Body of pancreas (tissue), 4 donors: ENCODE measurements around the gene ISCA2. TPM values are rescaled to one million over a fixed set of nuclear protein-coding genes. Genes with fewer than 3 reads are reported as not detected.

Source experiments
- ATAC-seq: fragments of 150-250 bp; one replicate; pipeline ENCODE4 v1.9.1; 2016
- DNase-seq, 4 donors: peaks; one replicate each; pipeline ENCODE4 v3.0.0-alpha.2; 2019
- H3K27ac ChIP-seq, 4 donors: fragments of 200-600 bp; sonication (generic); 1 replicate in 3 of 4; 2 replicates in 1 of 4; pipeline versions ENCODE4 v1.5.1 to v1.6.1; 2016 to 2019; ENCODE audit warnings: mild to moderate bottlenecking in 1 of 4, mixed read lengths in 1 of 4, moderate library complexity in 1 of 4
- H3K27me3 ChIP-seq, 2 donors: fragments of 200-600 bp; sonication (generic); one replicate each; pipeline ENCODE4 v1.6.0; 2016; ENCODE audit warnings: mild to moderate bottlenecking in 1 of 2
- H3K36me3 ChIP-seq, 2 donors: fragments of 200-600 bp; sonication (generic); replicated peaks in 1 of 2; 2 replicates each; pipeline ENCODE4 v1.5.1; 2016; ENCODE audit warnings: low read depth in 2 of 2; ENCODE audit not compliant: insufficient read depth in 1 of 2
- H3K4me1 ChIP-seq: fragments of 200-600 bp; sonication (generic); one replicate; pipeline ENCODE4 v1.6.0; 2016
- H3K4me3 ChIP-seq, 2 donors: fragments of 200-600 bp; sonication (generic); 1 replicate in 1 of 2; 2 replicates in 1 of 2; pipeline ENCODE4 v1.5.1; 2016 to 2019
- H3K9me3 ChIP-seq, 3 donors: fragments of 200-600 bp; sonication (generic); 1 replicate in 2 of 3; 2 replicates in 1 of 3; pipeline ENCODE4 v1.5.1; 2016
- POLR2A ChIP-seq, 3 donors: fragments of 450-650 bp; IDR thresholded peaks; one replicate each; pipeline ENCODE4 v1.6.1; 2016; ENCODE audit warnings: antibody characterized with exemption in 3 of 3, mild to moderate bottlenecking in 2 of 3
- WGBS, 2 donors: methylation state at CpG; one replicate each; pipeline ENCODE4 v1.1.5; 2017; 5-methylcytosine and 5-hydroxymethylcytosine counted together
- intact Hi-C: fragments of 100-400 bp; cut with DNase I; formaldehyde crosslinking; loops from one replicate; pipeline ENCODE4 v1.15.1; 2023
- total RNA-seq, 2 donors: library from RNA; depleted of rRNA; stranded (reverse); fragments of >200 nt; gene quantifications; one replicate each; pipeline ENCODE4 v1.1.0, GENCODE V29; 2016
- TF ChIP-seq, protein P1 (sequence below), 7 experiments: fragments of 450-650 bp in 4 of 7; fragments of 200-600 bp in 3 of 7; sonication (generic) in 3 of 7; IDR thresholded peaks; one replicate each; pipeline ENCODE4 v1.5.1; 2016 to 2019; ENCODE audit warnings: antibody characterized with exemption in 7 of 7

Gene ISCA2
- total RNA-seq, 2 donors from 2014 or later, result 4.3 to 17.6 TPM

DNA sequence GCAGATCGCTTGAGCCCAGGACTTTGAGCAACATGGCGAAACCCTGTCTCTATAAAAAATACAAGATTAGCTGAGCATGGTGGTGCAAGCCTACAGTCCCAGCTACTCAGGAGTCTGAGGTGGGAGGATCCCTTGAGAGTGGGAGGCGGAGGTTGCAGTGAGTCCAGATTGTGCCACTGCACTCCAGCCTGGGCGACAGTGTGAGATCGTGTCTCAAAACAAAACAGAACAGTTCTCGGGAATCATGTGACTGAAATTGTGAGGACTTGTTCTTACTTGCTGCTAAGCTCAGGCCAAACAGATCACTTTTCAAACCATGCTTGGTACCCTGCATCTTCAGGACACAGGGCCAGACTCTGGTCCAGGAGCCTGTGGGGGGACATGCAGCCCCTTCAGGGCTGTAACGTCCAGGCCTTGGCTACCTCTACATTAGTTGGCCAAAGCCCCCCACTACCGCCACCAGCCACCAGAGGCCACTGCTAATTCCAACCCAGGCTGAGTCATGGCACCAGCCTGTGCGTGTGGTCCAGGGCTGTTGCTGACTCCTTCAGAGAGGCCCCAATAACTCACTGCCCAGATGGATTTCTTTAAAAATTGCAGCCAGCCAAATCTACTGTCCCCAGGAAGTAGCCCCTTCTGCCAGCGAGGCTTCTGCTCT, 34.1 kb upstream of the ISCA2 start:
- H3K36me3 ChIP-seq, result no peaks in the 10 kb centered on the region
- intact Hi-C loops, result no loop called here
- ATAC-seq (peak; percentile 30), DNase-seq (peak in 1 of 4 donors; percentile 31)
- H3K4me3 ChIP-seq, result no peak overlapping the region
- no peaks in the 10 kb centered on the region for H3K27me3 ChIP-seq
- no peaks in the 10 kb centered on the region for H3K4me1 ChIP-seq
- peaks cover 0 to 2% (median 0%) of the 10 kb centered on the region in 3 donors for H3K9me3 ChIP-seq
- H3K27ac ChIP-seq, result no peak overlapping the region
- 62 to 68% methylated on average over 9 to 10 of the region's 10 CpGs for WGBS, 2 donors
- TF ChIP-seq, protein P1, sequence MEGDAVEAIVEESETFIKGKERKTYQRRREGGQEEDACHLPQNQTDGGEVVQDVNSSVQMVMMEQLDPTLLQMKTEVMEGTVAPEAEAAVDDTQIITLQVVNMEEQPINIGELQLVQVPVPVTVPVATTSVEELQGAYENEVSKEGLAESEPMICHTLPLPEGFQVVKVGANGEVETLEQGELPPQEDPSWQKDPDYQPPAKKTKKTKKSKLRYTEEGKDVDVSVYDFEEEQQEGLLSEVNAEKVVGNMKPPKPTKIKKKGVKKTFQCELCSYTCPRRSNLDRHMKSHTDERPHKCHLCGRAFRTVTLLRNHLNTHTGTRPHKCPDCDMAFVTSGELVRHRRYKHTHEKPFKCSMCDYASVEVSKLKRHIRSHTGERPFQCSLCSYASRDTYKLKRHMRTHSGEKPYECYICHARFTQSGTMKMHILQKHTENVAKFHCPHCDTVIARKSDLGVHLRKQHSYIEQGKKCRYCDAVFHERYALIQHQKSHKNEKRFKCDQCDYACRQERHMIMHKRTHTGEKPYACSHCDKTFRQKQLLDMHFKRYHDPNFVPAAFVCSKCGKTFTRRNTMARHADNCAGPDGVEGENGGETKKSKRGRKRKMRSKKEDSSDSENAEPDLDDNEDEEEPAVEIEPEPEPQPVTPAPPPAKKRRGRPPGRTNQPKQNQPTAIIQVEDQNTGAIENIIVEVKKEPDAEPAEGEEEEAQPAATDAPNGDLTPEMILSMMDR (IDR thresholded peaks at IDR 0.05), result peak in 5 of 7 experiments; percentile 26 to 41 (median 35)
- no peak for TF ChIP-seq POLR2A (IDR thresholded peaks at IDR 0.05)

DNA sequence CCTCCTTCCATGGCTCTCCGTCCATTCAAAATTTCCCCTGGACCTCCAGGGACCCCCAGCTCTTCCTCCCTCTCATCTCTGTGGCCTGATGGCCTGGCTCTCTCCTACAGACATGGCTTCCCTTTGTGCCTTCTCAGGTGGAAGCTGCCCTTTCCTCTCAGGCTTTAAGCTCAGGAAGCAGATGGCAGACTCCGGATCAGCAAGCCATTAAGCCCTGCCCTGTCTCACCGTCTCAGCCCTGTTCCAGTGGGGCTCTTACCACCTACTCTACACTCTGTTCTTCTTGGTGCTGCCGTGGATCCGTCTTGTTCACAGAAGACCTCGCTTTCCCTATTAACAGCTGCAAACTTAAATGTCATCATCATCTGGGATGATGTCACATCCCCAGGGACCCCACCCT, 33.6 kb upstream of the ISCA2 start:
- intact Hi-C loops, result no loop called here
- 80 to 91% methylated on average over 6 of the region's 6 CpGs for WGBS, 2 donors
- Histone ChIP-seq H3K4me3 (no peak overlapping the region), H3K27me3 (no peaks in the 10 kb centered on the region), H3K36me3 (no peaks in the 10 kb centered on the region), H3K27ac (no peak overlapping the region), H3K4me1 (no peaks in the 10 kb centered on the region), H3K9me3 (no peaks in the 10 kb centered on the region)
- ATAC-seq, result no peak
- no peak for DNase-seq
- TF ChIP-seq, protein P1 (IDR thresholded peaks at IDR 0.05), result no peak
- TF ChIP-seq POLR2A (IDR thresholded peaks at IDR 0.05), result no peak

DNA sequence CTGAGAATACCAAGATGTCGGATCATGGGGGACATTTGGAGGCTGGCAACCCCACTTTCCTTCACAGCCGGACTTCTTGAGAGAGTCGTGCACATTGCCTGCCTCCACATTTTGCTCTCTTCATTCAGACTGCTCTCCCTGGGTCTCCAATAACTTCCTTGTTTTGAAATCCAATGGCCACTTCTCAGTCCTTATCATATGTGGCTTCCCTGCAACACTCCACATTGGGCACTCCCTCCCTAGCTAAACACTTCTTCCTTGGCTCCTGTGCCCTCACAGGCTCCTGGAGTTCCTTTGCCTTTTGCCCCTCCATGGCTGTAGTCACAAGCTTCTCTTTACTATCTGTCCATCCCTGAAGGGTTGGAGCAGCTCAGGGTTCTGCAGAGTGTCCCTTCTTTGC, 30.6 kb upstream of the ISCA2 start:
- no peak overlapping the region for H3K27ac ChIP-seq
- H3K36me3 ChIP-seq, result no peaks in the 10 kb centered on the region
- H3K27me3 ChIP-seq, result no peaks in the 10 kb centered on the region
- H3K9me3 ChIP-seq, result no peaks in the 10 kb centered on the region
- no peak for ATAC-seq
- no peak overlapping the region for H3K4me3 ChIP-seq
- H3K4me1 ChIP-seq, result no peaks in the 10 kb centered on the region
- WGBS, 2 donors, result 81 to 88% methylated on average over 3 of the region's 3 CpGs
- intact Hi-C loops, result no loop called here
- no peak for DNase-seq
- TF ChIP-seq, protein P1 (IDR thresholded peaks at IDR 0.05), result no peak
- no peak for TF ChIP-seq POLR2A (IDR thresholded peaks at IDR 0.05)

DNA sequence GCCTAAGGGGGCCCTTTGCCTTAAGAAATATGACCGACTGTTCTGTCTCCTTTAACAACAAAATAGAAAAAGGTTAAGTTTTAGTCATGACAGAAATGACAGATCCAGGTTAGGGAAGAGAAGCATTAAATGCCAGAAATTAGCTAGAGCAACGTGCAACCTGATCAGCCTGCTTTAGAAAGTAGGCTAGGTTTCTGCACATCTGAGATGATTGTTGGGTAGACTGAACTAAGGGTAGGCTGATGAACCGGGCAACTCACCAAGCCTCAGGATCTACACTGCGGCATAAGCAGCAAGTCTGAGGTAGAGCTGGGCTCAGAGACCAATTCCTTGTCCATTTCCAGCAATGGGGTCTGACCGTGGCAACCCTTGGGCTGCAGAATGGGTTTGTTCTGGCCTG, 29.9 kb upstream of the ISCA2 start:
- intact Hi-C loops, result no loop called here
- ATAC-seq (no peak), DNase-seq (no peak)
- 69 to 81% methylated on average over 5 of the region's 5 CpGs for WGBS, 2 donors
- Histone ChIP-seq H3K4me1 (no peaks in the 10 kb centered on the region), H3K9me3 (no peaks in the 10 kb centered on the region), H3K27me3 (no peaks in the 10 kb centered on the region), H3K36me3 (no peaks in the 10 kb centered on the region), H3K27ac (no peak overlapping the region), H3K4me3 (no peak overlapping the region)
- TF ChIP-seq, protein P1 (IDR thresholded peaks at IDR 0.05), result no peak
- no peak for TF ChIP-seq POLR2A (IDR thresholded peaks at IDR 0.05)

DNA sequence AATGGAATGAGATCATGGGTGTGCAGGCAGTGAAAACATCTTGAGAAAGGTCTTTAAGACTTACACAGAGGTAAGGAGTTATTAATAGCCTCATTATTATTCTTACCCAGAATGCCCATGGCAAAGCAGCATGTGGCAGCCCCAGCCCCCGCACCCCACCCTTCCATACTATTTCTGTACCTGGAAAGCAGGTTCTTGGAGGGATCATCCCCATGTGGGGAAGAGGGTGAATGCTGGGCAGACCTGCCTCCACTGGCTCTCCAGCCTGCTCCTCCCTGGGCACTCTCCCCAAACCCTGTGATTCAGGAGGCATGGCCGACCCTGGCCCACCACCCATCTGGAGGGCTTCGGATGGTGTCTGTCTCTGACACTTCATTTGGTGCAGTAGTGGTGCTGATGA, 28.8 kb upstream of the ISCA2 start:
- intact Hi-C loops, result no loop called here
- TF ChIP-seq POLR2A (IDR thresholded peaks at IDR 0.05), result no peak
- TF ChIP-seq, protein P1 (IDR thresholded peaks at IDR 0.05), result no peak
- DNase-seq (no peak), ATAC-seq (no peak)
- Histone ChIP-seq H3K27me3 (no peaks in the 10 kb centered on the region), H3K4me1 (no peaks in the 10 kb centered on the region), H3K4me3 (no peak overlapping the region), H3K36me3 (no peaks in the 10 kb centered on the region), H3K27ac (no peak overlapping the region), H3K9me3 (no peaks in the 10 kb centered on the region)
- 66 to 68% methylated on average over 2 to 3 of the region's 3 CpGs for WGBS, 2 donors
